Left ventricle myocardium inferior (tissue), 1 donor: Measurements from ENCODE around the gene BTN1A1. TPM values are rescaled to one million over a fixed set of nuclear protein-coding genes. Genes with fewer than 3 reads are reported as not detected.
"Not testable (repeated sequence)": the region's sequence is repeated elsewhere in the genome, so short reads cannot be mapped to it uniquely, and the experiment has no call there.

Experiments used
- DNase-seq: peaks from one replicate; pipeline ENCODE4 v3.0.0-alpha.2; 2020
- H3K27ac ChIP-seq: fragments of 200-600 bp; replicated peaks from 2 replicates; pipeline ENCODE4 v1.8.0; 2021
- H3K27me3 ChIP-seq: fragments of 200-600 bp; 2 replicates; pipeline ENCODE4 v1.8.0; 2021; ENCODE audit warnings: low read depth
- H3K36me3 ChIP-seq: fragments of 200-600 bp; 2 replicates; pipeline ENCODE4 v1.8.0; 2021
- H3K4me1 ChIP-seq: fragments of 200-600 bp; 2 replicates; pipeline ENCODE4 v1.8.0; 2021
- H3K4me3 ChIP-seq: fragments of 200-600 bp; 2 replicates; pipeline ENCODE4 v1.8.0; 2021; ENCODE audit warnings: mild to moderate bottlenecking, moderate library complexity
- H3K9me3 ChIP-seq: fragments of 200-600 bp; replicated peaks from 2 replicates; pipeline ENCODE4 v1.8.0; 2021
- intact Hi-C: fragments of 100-400 bp; cut with micrococcal nuclease; formaldehyde crosslinking; loops from one replicate; pipeline ENCODE4 v1.11.0; 2022
- total RNA-seq: library from RNA; stranded (reverse); fragmentation: NEBNext Ultra II Directional; extraction: Animal tissue kit (Norgen Biotek cat#: 25700); gene quantifications from one replicate; pipeline ENCODE4 v1.2.1, GENCODE V29; 2021
- TF ChIP-seq, protein P1 (sequence below): fragments of 200-600 bp; IDR thresholded peaks from 2 replicates; pipeline ENCODE4 v1.8.0; 2021; ENCODE audit warnings: antibody characterized with exemption, mild to moderate bottlenecking, borderline replicate concordance
- donor health status: DM: no; HTN: yes; CAD: no; lungs with severe emphysema.

BTN1A1 gene
- total RNA-seq, 1 donor from 2014 or later = not detected

- TF ChIP-seq, protein P1, sequence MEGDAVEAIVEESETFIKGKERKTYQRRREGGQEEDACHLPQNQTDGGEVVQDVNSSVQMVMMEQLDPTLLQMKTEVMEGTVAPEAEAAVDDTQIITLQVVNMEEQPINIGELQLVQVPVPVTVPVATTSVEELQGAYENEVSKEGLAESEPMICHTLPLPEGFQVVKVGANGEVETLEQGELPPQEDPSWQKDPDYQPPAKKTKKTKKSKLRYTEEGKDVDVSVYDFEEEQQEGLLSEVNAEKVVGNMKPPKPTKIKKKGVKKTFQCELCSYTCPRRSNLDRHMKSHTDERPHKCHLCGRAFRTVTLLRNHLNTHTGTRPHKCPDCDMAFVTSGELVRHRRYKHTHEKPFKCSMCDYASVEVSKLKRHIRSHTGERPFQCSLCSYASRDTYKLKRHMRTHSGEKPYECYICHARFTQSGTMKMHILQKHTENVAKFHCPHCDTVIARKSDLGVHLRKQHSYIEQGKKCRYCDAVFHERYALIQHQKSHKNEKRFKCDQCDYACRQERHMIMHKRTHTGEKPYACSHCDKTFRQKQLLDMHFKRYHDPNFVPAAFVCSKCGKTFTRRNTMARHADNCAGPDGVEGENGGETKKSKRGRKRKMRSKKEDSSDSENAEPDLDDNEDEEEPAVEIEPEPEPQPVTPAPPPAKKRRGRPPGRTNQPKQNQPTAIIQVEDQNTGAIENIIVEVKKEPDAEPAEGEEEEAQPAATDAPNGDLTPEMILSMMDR = no peak
- DNase-seq = no peak
Measured at GRCh38 chr6:26519359-26519758, 19.3 kb downstream of the BTN1A1 start.

DNA sequence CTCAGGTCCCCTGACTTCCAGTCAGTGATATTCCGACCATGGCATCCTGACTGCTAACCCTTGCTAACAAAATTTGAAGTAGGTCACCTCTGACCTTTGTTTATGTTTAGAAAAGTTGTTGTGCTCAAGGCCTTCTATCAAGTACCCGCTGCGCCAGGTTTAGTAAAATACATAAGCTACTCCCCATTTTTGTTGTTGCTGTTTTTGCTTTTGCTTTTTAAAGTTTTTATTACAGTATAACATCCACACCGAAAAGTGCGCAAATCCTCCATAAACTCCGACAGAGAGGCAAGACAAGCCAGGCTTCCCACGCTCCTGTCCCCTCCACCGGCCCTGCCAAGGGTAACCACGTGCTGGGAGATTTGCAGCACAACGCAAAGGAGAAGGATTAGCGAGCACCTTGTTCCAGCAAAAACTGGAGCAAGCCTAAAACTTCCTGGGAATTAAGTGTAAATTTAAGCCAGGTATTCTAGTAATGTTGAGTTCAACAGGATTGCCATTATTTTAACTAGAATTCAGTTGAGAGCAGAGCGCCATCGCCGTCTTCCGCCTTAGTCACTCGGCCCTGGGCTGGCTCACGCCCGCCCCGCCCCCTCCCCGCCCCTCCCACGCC, 20.2 kb downstream of the BTN1A1 start:
- no peaks in the 10 kb centered on the region for H3K27me3 ChIP-seq
- intact Hi-C loops = no loop called here
- peak overlapping the region; percentile 74 for H3K4me3 ChIP-seq
- H3K9me3 ChIP-seq = no peaks in the 10 kb centered on the region
- TF ChIP-seq, protein P1 = no peak
- H3K36me3 ChIP-seq = no peaks in the 10 kb centered on the region
- H3K4me1 ChIP-seq = peaks cover 26% of the 10 kb centered on the region
- peak overlapping the region; percentile 96 for H3K27ac ChIP-seq
- DNase-seq = no peak

More at GRCh38 chr6:26519359-26519758, 19.3 kb downstream of the BTN1A1 start:
- Histone ChIP-seq H3K27ac (no peak overlapping the region), H3K36me3 (no peaks in the 10 kb centered on the region), H3K4me3 (no peak overlapping the region), H3K4me1 (peaks cover 26% of the 10 kb centered on the region), H3K9me3 (no peaks in the 10 kb centered on the region), H3K27me3 (no peaks in the 10 kb centered on the region)
- intact Hi-C loops = no loop called here

DNA sequence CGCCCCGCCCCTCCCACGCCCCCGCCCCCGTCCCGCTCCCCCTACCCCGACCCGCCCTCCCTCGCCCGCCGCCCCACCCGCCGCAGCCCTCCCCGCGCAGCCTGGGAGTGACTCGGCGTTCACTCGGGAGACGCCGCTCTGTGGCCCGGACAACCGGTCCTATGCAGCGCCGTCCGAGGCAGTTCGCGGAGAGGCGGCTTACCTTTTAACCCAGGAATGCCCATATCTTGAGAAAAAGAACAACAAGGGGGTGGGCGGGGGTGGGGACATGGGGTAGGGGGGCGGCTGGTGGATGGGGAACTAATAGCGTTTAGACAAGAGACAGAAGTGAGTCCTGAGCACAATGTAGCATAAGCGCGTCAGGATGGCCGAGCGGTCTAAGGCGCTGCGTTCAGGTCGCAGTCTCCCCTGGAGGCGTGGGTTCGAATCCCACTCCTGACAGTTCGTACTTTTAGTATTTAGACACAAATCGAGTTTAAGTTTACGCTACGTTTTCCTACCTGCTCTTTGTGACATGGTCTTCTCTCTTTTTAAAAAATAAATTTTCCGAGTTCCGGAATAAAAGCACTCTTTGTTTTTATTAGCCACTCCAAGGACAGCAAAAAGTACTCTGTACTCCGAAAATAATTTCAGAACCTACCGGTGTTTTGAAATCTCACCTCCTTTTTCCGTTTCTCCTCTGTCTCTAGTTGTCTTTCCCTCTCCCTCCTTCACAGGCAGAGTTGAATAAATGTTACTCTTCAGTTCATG, 20.9 kb downstream of the BTN1A1 start:
- H3K4me3 ChIP-seq = peak overlapping the region; percentile 74
- no peaks in the 10 kb centered on the region for H3K27me3 ChIP-seq
- H3K4me1 ChIP-seq = peaks cover 30% of the 10 kb centered on the region
- no peaks in the 10 kb centered on the region for H3K9me3 ChIP-seq
- H3K36me3 ChIP-seq = no peaks in the 10 kb centered on the region
- intact Hi-C loops = no loop called here
- peak overlapping the region; percentile 96 for H3K27ac ChIP-seq
- TF ChIP-seq, protein P1 = no peak
- DNase-seq = peak; percentile 88

DNA sequence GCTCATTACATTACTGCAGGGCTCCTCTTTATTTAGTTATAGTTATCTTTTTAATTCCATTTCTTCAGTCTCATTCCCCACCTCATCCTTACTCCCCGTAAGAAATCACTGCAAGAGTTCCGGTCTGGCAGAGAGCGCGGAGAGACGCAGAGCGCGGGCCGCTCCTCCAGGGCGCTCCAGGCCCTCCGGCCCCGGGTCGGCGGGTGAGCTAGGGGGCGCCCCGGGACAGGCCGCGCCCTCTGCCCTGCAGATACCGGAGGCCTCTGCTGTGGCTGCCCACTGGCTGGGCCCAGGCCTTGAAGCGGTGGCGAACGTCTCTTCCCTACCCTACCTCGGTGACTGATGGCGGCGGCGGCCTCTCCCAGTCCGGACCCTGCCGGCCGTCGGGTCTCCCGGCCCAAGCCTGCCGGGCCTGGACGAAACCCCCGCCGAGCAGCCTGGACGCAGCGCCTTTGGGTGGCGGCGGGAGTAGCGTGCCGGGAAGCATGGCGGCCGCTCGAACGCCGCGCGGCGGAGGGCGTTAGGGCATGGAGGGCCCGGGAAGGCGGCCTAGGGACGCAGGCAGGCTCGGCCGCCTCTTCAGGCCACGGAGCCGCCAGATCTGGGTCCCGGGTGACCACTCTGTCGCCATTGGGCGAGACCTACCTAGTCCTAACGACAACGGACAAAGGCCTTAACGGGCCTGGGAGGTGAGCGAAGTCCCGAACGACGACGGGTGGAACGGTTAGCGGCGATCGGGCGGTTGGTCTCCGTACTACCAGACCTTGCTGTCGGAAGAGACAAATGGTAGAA, 21.7 kb downstream of the BTN1A1 start:
- no peaks in the 10 kb centered on the region for H3K27me3 ChIP-seq
- peak; percentile 88 for DNase-seq
- intact Hi-C loops = no loop called here
- peak overlapping the region; percentile 96 for H3K27ac ChIP-seq
- H3K4me3 ChIP-seq = peak overlapping the region; percentile 74
- H3K4me1 ChIP-seq = peaks cover 30% of the 10 kb centered on the region
- TF ChIP-seq, protein P1 = peak; percentile 60
- no peaks in the 10 kb centered on the region for H3K9me3 ChIP-seq
- no peaks in the 10 kb centered on the region for H3K36me3 ChIP-seq

DNA sequence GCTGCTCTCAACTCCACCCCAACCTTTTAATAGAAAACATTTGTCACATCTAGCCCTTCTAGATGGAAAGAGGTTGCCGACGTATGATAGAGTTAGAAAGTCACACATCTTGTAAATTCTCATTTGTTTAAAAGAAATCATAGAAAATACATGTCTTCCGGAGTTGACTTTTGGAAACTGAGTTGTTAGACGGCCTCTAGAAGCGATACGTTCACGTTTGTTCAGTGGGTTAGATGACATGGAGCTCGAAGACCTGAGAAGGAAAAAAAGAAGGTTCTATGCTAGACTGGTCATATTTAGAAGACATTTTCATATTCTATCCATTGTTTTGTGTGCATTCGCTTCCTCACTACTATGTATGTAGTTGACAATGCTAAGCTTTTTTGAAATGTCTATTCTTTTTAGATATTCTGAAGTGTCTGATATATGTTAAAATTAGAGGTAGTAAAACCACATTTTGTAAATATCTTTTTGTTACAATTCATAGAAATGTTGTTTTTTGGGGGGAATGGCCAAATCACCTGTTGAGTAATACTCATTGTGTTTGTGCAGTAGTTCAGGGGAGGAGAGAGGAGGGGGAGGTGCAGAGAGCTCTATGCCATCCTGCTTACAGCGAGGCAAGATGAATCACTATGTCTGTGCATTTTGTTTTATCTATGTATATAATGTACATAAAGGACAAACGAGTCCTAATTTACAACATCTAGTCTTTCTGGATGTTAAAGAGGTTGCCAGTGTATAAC, 22.6 kb downstream of the BTN1A1 start:
- H3K27me3 ChIP-seq, H3K9me3 ChIP-seq, H3K36me3 ChIP-seq, DNase-seq, intact Hi-C loops: not testable (repeated sequence)
- Histone ChIP-seq H3K27ac (peak overlapping the region; percentile 96), H3K4me1 (peaks cover 30% of the 10 kb centered on the region), H3K4me3 (peak overlapping the region; percentile 74)

- H3K27me3 ChIP-seq, H3K36me3 ChIP-seq, H3K4me3 ChIP-seq, H3K9me3 ChIP-seq, H3K27ac ChIP-seq, intact Hi-C loops, DNase-seq: not testable (repeated sequence)
- H3K4me1 ChIP-seq = peaks cover 30% of the 10 kb centered on the region
Measured at GRCh38 chr6:26524314-26524713, 24.2 kb downstream of the BTN1A1 start.
